ENCODE measurements around the gene SINHCAF.
"Not testable (repeated sequence)": the region's sequence is repeated elsewhere in the genome, so short reads cannot be mapped to it uniquely, and the experiment has no call there.

Gene SINHCAF

GRCh38 chr12:31288381-31288780 lies 37.6 kb downstream of the SINHCAF start:
- Histone ChIP-seq H3K4me2 (no peak overlapping the region), H3K4me1 (peaks cover 0 to 9% (median 0%) of the 10 kb centered on the region in 10 experiments; a peak in 2 of 20 replicates), H3K9me3 (replicated peaks in 1 of 11) (no peaks in the 10 kb centered on the region), H3K4me3 (no peak overlapping the region), H3K27ac (no peak overlapping the region), H4K20me1 (peaks cover 22 to 90% (median 69%) of the 10 kb centered on the region in 11 experiments; a peak in 21 of 22 replicates), H3K9ac (no peak overlapping the region), H3K27me3 (no peaks in the 10 kb centered on the region), H3K36me3 (peaks cover 98 to 100% (median 100%) of the 10 kb centered on the region in 11 experiments)
- TF ChIP-seq Cebpa-rat (IDR thresholded peaks at IDR 0.05): no peak

GRCh38 chr12:31280183-31280582 lies 45.8 kb downstream of the SINHCAF start:
- Histone ChIP-seq H3K27me3 (no peaks in the 10 kb centered on the region), H3K9me3 (replicated peaks in 1 of 11) (no peaks in the 10 kb centered on the region), H3K27ac (no peak overlapping the region), H3K4me1 (peaks cover 0 to 12% (median 0%) of the 10 kb centered on the region in 10 experiments; a peak in 2 of 20 replicates), H3K36me3 (peaks cover 85 to 92% (median 88%) of the 10 kb centered on the region in 11 experiments), H3K9ac (no peak overlapping the region), H4K20me1 (peaks cover 2 to 47% (median 14%) of the 10 kb centered on the region in 11 experiments; a peak in 9 of 22 replicates), H3K4me3 (no peak overlapping the region), H3K4me2 (no peak overlapping the region)
- no peak for TF ChIP-seq Cebpa-rat (IDR thresholded peaks at IDR 0.05)

GRCh38 chr12:31279390-31279924 lies 46.5 kb downstream of the SINHCAF start:
- Histone ChIP-seq H3K27ac (no peak overlapping the region), H3K9me3 (replicated peaks in 1 of 11) (no peaks in the 10 kb centered on the region), H3K9ac (no peak overlapping the region), H3K27me3 (no peaks in the 10 kb centered on the region), H3K4me1 (peaks cover 0 to 12% (median 0%) of the 10 kb centered on the region in 10 experiments; a peak in 2 of 20 replicates), H3K4me2 (no peak overlapping the region), H3K36me3 (peaks cover 81 to 92% (median 88%) of the 10 kb centered on the region in 11 experiments), H3K4me3 (no peak overlapping the region), H4K20me1 (peaks cover 2 to 46% (median 15%) of the 10 kb centered on the region in 11 experiments; a peak in 12 of 22 replicates)
- TF ChIP-seq Cebpa-rat (IDR thresholded peaks at IDR 0.05): no peak

- Histone ChIP-seq H3K27ac (no peak overlapping the region), H3K9me3 (replicated peaks in 1 of 11) (no peaks in the 10 kb centered on the region), H3K27me3 (no peaks in the 10 kb centered on the region), H3K4me1 (peaks cover 0 to 12% (median 0%) of the 10 kb centered on the region in 10 experiments; a peak in 2 of 20 replicates), H3K36me3 (peaks cover 77 to 90% (median 85%) of the 10 kb centered on the region in 11 experiments), H3K4me3 (no peak overlapping the region), H3K4me2 (no peak overlapping the region), H3K9ac (no peak overlapping the region), H4K20me1 (peaks cover 2 to 42% (median 18%) of the 10 kb centered on the region in 11 experiments; a peak in 12 of 22 replicates)
- TF ChIP-seq Cebpa-rat (IDR thresholded peaks at IDR 0.05): no peak
Measured at GRCh38 chr12:31278832-31279231, 47.1 kb downstream of the SINHCAF start.

- no peaks in the 10 kb centered on the region for H3K9me3 ChIP-seq (replicated peaks in 1 of 11)
- no peaks in the 10 kb centered on the region for H3K27me3 ChIP-seq
- H3K4me2 ChIP-seq: no peak overlapping the region
- no peak overlapping the region for H3K27ac ChIP-seq
- H3K9ac ChIP-seq: no peak overlapping the region
- peaks cover 2 to 38% (median 15%) of the 10 kb centered on the region in 11 experiments; a peak in 12 of 22 replicates for H4K20me1 ChIP-seq
- H3K4me1 ChIP-seq: peaks cover 0 to 10% (median 0%) of the 10 kb centered on the region in 10 experiments; a peak in 2 of 20 replicates
- peaks cover 72 to 86% (median 80%) of the 10 kb centered on the region in 11 experiments for H3K36me3 ChIP-seq
- H3K4me3 ChIP-seq: no peak overlapping the region
- TF ChIP-seq Cebpa-rat (IDR thresholded peaks at IDR 0.05): no peak
Measured at GRCh38 chr12:31278424-31278823, 47.5 kb downstream of the SINHCAF start.

- H3K4me1 ChIP-seq: no peaks in the 10 kb centered on the region
- H3K27me3 ChIP-seq: no peaks in the 10 kb centered on the region
- H4K20me1 ChIP-seq: peaks cover 6 to 41% (median 21%) of the 10 kb centered on the region in 11 experiments; a peak in 18 of 22 replicates
- no peak overlapping the region for H3K27ac ChIP-seq
- no peak for TF ChIP-seq Cebpa-rat (IDR thresholded peaks at IDR 0.05)
- no peaks in the 10 kb centered on the region for H3K9me3 ChIP-seq (replicated peaks in 1 of 11)
- no peak overlapping the region for H3K4me2 ChIP-seq
- no peak overlapping the region for H3K4me3 ChIP-seq
- no peak overlapping the region for H3K9ac ChIP-seq
- H3K36me3 ChIP-seq: peaks cover 59 to 72% (median 67%) of the 10 kb centered on the region in 11 experiments
Measured at GRCh38 chr12:31277081-31277480, 48.9 kb downstream of the SINHCAF start.

GRCh38 chr12:31275491-31275890 lies 50.5 kb downstream of the SINHCAF start:
- no peaks in the 10 kb centered on the region for H3K9me3 ChIP-seq (replicated peaks in 1 of 11)
- peaks cover 6 to 49% (median 22%) of the 10 kb centered on the region in 11 experiments; a peak in 18 of 22 replicates for H4K20me1 ChIP-seq
- no peaks in the 10 kb centered on the region for H3K27me3 ChIP-seq
- H3K4me1 ChIP-seq: no peaks in the 10 kb centered on the region
- H3K4me2 ChIP-seq: no peak overlapping the region
- TF ChIP-seq Cebpa-rat (IDR thresholded peaks at IDR 0.05): no peak
- H3K36me3 ChIP-seq: peaks cover 53 to 78% (median 69%) of the 10 kb centered on the region in 11 experiments
- H3K4me3 ChIP-seq: no peak overlapping the region
- H3K9ac ChIP-seq: no peak overlapping the region
- no peak overlapping the region for H3K27ac ChIP-seq

GRCh38 chr12:31274520-31275300 lies 51.2 kb downstream of the SINHCAF start:
- no peaks in the 10 kb centered on the region for H3K27me3 ChIP-seq
- H3K4me2 ChIP-seq: no peak overlapping the region
- no peaks in the 10 kb centered on the region for H3K9me3 ChIP-seq (replicated peaks in 1 of 11)
- no peak overlapping the region for H3K9ac ChIP-seq
- no peaks in the 10 kb centered on the region for H3K4me1 ChIP-seq
- no peak overlapping the region for H3K4me3 ChIP-seq
- no peak overlapping the region for H3K27ac ChIP-seq
- H4K20me1 ChIP-seq: peaks cover 6 to 41% (median 22%) of the 10 kb centered on the region in 11 experiments; a peak in 18 of 22 replicates
- no peak for TF ChIP-seq Cebpa-rat (IDR thresholded peaks at IDR 0.05)
- H3K36me3 ChIP-seq: peaks cover 46 to 76% (median 70%) of the 10 kb centered on the region in 11 experiments

- H3K36me3 ChIP-seq: peaks cover 36 to 71% (median 63%) of the 10 kb centered on the region in 11 experiments
- not testable (repeated sequence) for H3K4me2 ChIP-seq, H3K27me3 ChIP-seq
Measured at GRCh38 chr12:31273794-31274193, 52.2 kb downstream of the SINHCAF start.

More at GRCh38 chr12:31273794-31274193, 52.2 kb downstream of the SINHCAF start:
- peaks cover 4 to 36% (median 15%) of the 10 kb centered on the region in 11 experiments; a peak in 17 of 22 replicates for H4K20me1 ChIP-seq
- H3K4me3 ChIP-seq; H3K27ac ChIP-seq; H3K4me1 ChIP-seq; H3K9ac ChIP-seq; H3K9me3 ChIP-seq (replicated peaks in 1 of 11): not testable (repeated sequence)

All from BLaER1 treated with 17β-estradiol and CSF1 and Interleukin-3, amounts not matched to agents 10 nM and 100 nM (cell line).